PC-9 (cell line): Measurements from ENCODE around the gene LCA5. TPM values are rescaled to one million over a fixed set of nuclear protein-coding genes. Genes with fewer than 3 reads are reported as not detected.

Experiments
- BruUV-seq: library from RNA; stranded (reverse); fragments of 400-500 nt; replicated peaks from 2 replicates; lab custom pipeline; 2021; lab: Mats Ljungman, UMichigan
- CTCF ChIA-PET: fragments of 300-600 bp; sonication (Branson Sonifier 250); formaldehyde crosslinking; loops from one replicate; lab custom pipeline; 2022; ENCODE audit warnings: antibody characterized with exemption; lab: Charles Lee
- POLR2A ChIA-PET: fragments of 300-600 bp; sonication (Branson Sonifier 250); formaldehyde crosslinking; loops from one replicate; lab custom pipeline; 2022; ENCODE audit warnings: antibody characterized with exemption; ENCODE audit not compliant: unreplicated experiment; lab: Charles Lee
- DNase-seq, 2 experiments: peaks; one replicate each; pipeline versions ENCODE4 v3.0.0 to v3.0.0-alpha.2; 2015 to 2022; ENCODE audit warnings: mixed read lengths in 1 of 2
- H2AFZ ChIP-seq: fragments of 200-600 bp; sonication (generic); 2 replicates; pipeline ENCODE4 v1.8.1; 2017; ENCODE audit warnings: antibody characterized with exemption
- H3F3A ChIP-seq: fragments of 200-600 bp; sonication (generic); 2 replicates; pipeline ENCODE4 v1.8.1; 2017; ENCODE audit warnings: antibody characterized with exemption, mild to moderate bottlenecking, low read depth; ENCODE audit not compliant: insufficient read depth
- H3K27ac ChIP-seq: fragments of 200-600 bp; sonication (generic); 2 replicates; pipeline ENCODE4 v1.6.1; 2016; ENCODE audit warnings: mixed run types
- H3K27me3 ChIP-seq: fragments of 200-600 bp; sonication (generic); 2 replicates; pipeline ENCODE4 v1.6.1; 2016; ENCODE audit warnings: low read depth, mixed run types; ENCODE audit not compliant: insufficient read depth
- H3K36me3 ChIP-seq: fragments of 200-600 bp; sonication (generic); 2 replicates; pipeline ENCODE4 v1.6.1; 2016; ENCODE audit warnings: low read depth, mixed run types
- H3K4me1 ChIP-seq: fragments of 200-600 bp; sonication (generic); replicated peaks from 2 replicates; pipeline ENCODE4 v1.6.1; 2016; ENCODE audit warnings: mixed run types; ENCODE audit not compliant: insufficient read depth
- H3K4me2 ChIP-seq: fragments of 200-600 bp; sonication (generic); 2 replicates; pipeline ENCODE4 v1.6.1; 2017; ENCODE audit warnings: mixed run types
- H3K4me3 ChIP-seq: fragments of 200-600 bp; sonication (generic); 2 replicates; pipeline ENCODE4 v1.6.1; 2016; ENCODE audit warnings: mixed run types
- H3K79me2 ChIP-seq: fragments of 200-600 bp; sonication (generic); 2 replicates; pipeline ENCODE4 v1.6.1; 2017; ENCODE audit warnings: low read depth, mixed run types
- H3K9me2 ChIP-seq: fragments of 200-600 bp; sonication (generic); 2 replicates; pipeline ENCODE4 v1.8.1; 2017; ENCODE audit warnings: mild to moderate bottlenecking; ENCODE audit not compliant: insufficient read depth
- H3K9me3 ChIP-seq: fragments of 200-600 bp; sonication (generic); 2 replicates; pipeline ENCODE4 v1.8.1; 2016; ENCODE audit warnings: low read depth; ENCODE audit not compliant: insufficient read depth
- H4K20me1 ChIP-seq: fragments of 200-600 bp; sonication (generic); 2 replicates; pipeline ENCODE4 v1.8.1; 2017; ENCODE audit not compliant: insufficient read depth
- CTCF ChIP-seq: fragments of 200-600 bp; sonication (generic); conservative IDR thresholded peaks from 2 replicates; pipeline ENCODE4 v1.6.1; 2017; ENCODE audit warnings: mixed run types, antibody characterized with exemption, mild to moderate bottlenecking, moderate library complexity
- EZH2 ChIP-seq: fragments of 200-600 bp; sonication (generic); IDR thresholded peaks from 2 replicates; pipeline ENCODE4 v1.8.0; 2017; ENCODE audit warnings: antibody characterized with exemption, low read depth
- intact Hi-C: fragments of 100-400 bp; cut with micrococcal nuclease; formaldehyde crosslinking; loops from one replicate; pipeline ENCODE4 v1.10.0; 2022; ENCODE audit not compliant: unreplicated experiment
- total RNA-seq: library from RNA; stranded (reverse); gene quantifications from 2 replicates; pipeline ENCODE4 v1.2.3, GENCODE V29; 2021

LCA5 gene
- total RNA-seq, 1 experiment from 2014 or later = 5.4 TPM

- no peaks in the 10 kb centered on the region for H4K20me1 ChIP-seq
- H3F3A ChIP-seq = no peaks in the 10 kb centered on the region
- intact Hi-C loops = no loop called here
- H3K27me3 ChIP-seq = no peaks in the 10 kb centered on the region
- no peak for DNase-seq
- H3K4me1 ChIP-seq = no peaks in the 10 kb centered on the region
- no peaks in the 10 kb centered on the region for H3K79me2 ChIP-seq
- no peaks in the 10 kb centered on the region for H3K36me3 ChIP-seq
- no TSS peak for BruUV-seq
- no peak overlapping the region for H2AFZ ChIP-seq
- no peaks in the 10 kb centered on the region for H3K9me3 ChIP-seq
- POLR2A ChIA-PET = no interaction called here
- H3K27ac ChIP-seq = no peak overlapping the region
- CTCF ChIA-PET = no interaction called here
- no peak for TF ChIP-seq CTCF
- no peak for TF ChIP-seq EZH2
- H3K4me2 ChIP-seq = no peak overlapping the region
- H3K4me3 ChIP-seq = no peak overlapping the region
- no peaks in the 10 kb centered on the region for H3K9me2 ChIP-seq
Observed at GRCh38 chr6:79515436-79515835, 21.8 kb downstream of the LCA5 start.

- Histone ChIP-seq H3K9me3 (no peaks in the 10 kb centered on the region), H3K4me2 (no peak overlapping the region), H3K79me2 (no peaks in the 10 kb centered on the region), H3K4me3 (no peak overlapping the region), H3K27me3 (no peaks in the 10 kb centered on the region), H4K20me1 (no peaks in the 10 kb centered on the region), H3K36me3 (no peaks in the 10 kb centered on the region), H2AFZ (no peak overlapping the region), H3K27ac (no peak overlapping the region), H3K4me1 (no peaks in the 10 kb centered on the region), H3K9me2 (no peaks in the 10 kb centered on the region), H3F3A (no peaks in the 10 kb centered on the region)
- TF ChIP-seq CTCF = no peak
- no peak for TF ChIP-seq EZH2
- ChIA-PET CTCF (no interaction called here), POLR2A (no interaction called here)
- no TSS peak for BruUV-seq
- DNase-seq = no peak
- intact Hi-C loops = no loop called here
Observed at GRCh38 chr6:79513111-79513510, 24.1 kb downstream of the LCA5 start.

GRCh38 chr6:79512014-79512413 is 25.2 kb downstream of the LCA5 start:
- TF ChIP-seq CTCF = no peak
- TF ChIP-seq EZH2 = no peak
- no peaks in the 10 kb centered on the region for H3F3A ChIP-seq
- H3K9me2 ChIP-seq = no peaks in the 10 kb centered on the region
- H3K79me2 ChIP-seq = no peaks in the 10 kb centered on the region
- intact Hi-C loops = no loop called here
- H3K4me2 ChIP-seq = no peak overlapping the region
- CTCF ChIA-PET = no interaction called here
- no peak for DNase-seq
- no peak overlapping the region for H3K4me3 ChIP-seq
- BruUV-seq = no TSS peak
- POLR2A ChIA-PET = no interaction called here
- H4K20me1 ChIP-seq = no peaks in the 10 kb centered on the region
- no peaks in the 10 kb centered on the region for H3K27me3 ChIP-seq
- no peak overlapping the region for H3K27ac ChIP-seq
- no peaks in the 10 kb centered on the region for H3K9me3 ChIP-seq
- H3K4me1 ChIP-seq = no peaks in the 10 kb centered on the region
- no peaks in the 10 kb centered on the region for H3K36me3 ChIP-seq
- H2AFZ ChIP-seq = no peak overlapping the region
